ACC112 (cell line): ENCODE measurements around the gene A4GALT.
"Not testable (repeated sequence)": the region's sequence is repeated elsewhere in the genome, so short reads cannot be mapped to it uniquely, and the experiment has no call there.

ENCODE experiments used
- H2AFZ ChIP-seq: fragments of 200-600 bp; sonication (generic); one replicate; pipeline ENCODE4 v1.6.0; 2017; ENCODE audit warnings: antibody characterized with exemption, low read length; ENCODE audit not compliant: unreplicated experiment
- H3K27ac ChIP-seq: fragments of 200-600 bp; sonication (generic); 2 replicates; pipeline ENCODE4 v1.5.1; 2014; ENCODE audit warnings: low read depth, mild to moderate bottlenecking, antibody characterized with exemption, low read length, moderate library complexity
- H3K27me3 ChIP-seq: fragments of 200-600 bp; sonication (generic); 2 replicates; pipeline ENCODE4 v1.6.1; 2014; ENCODE audit warnings: mild to moderate bottlenecking, antibody characterized with exemption, low read length, moderate library complexity, mixed read lengths; ENCODE audit not compliant: insufficient read depth
- H3K36me3 ChIP-seq: fragments of 200-600 bp; sonication (generic); 2 replicates; pipeline ENCODE4 v1.6.1; 2016; ENCODE audit warnings: mild to moderate bottlenecking, antibody characterized with exemption, low read length, moderate library complexity, mixed read lengths; ENCODE audit not compliant: insufficient read depth
- H3K4me1 ChIP-seq: fragments of 200-600 bp; sonication (generic); one replicate; pipeline ENCODE4 v1.6.1; 2016; ENCODE audit warnings: low read length, mixed read lengths; ENCODE audit not compliant: insufficient read depth, unreplicated experiment, control insufficient read depth
- H3K4me3 ChIP-seq: fragments of 200-600 bp; sonication (generic); 2 replicates; pipeline ENCODE4 v1.5.1; 2014; ENCODE audit warnings: mild to moderate bottlenecking, low read depth, low read length
- H3K79me2 ChIP-seq: fragments of 200-600 bp; sonication (generic); one replicate; pipeline ENCODE4 v1.6.0; 2016; ENCODE audit warnings: low read length; ENCODE audit not compliant: control insufficient read depth, unreplicated experiment, insufficient read depth

Gene A4GALT

GRCh38 chr22:42742940-42743339 is 22.3 kb upstream of the A4GALT start:
- H3K79me2 ChIP-seq = no peaks in the 10 kb centered on the region
- H3K27ac ChIP-seq = peak overlapping the region; percentile 94
- no peaks in the 10 kb centered on the region for H3K36me3 ChIP-seq
- no peaks in the 10 kb centered on the region for H3K27me3 ChIP-seq
- H3K4me1 ChIP-seq = peaks cover 18% of the 10 kb centered on the region
- no peak overlapping the region for H2AFZ ChIP-seq
- no peak overlapping the region for H3K4me3 ChIP-seq

GRCh38 chr22:42740320-42740719 is 19.6 kb upstream of the A4GALT start:
- H3K79me2 ChIP-seq, H3K27me3 ChIP-seq, H3K36me3 ChIP-seq, H2AFZ ChIP-seq, H3K27ac ChIP-seq, H3K4me3 ChIP-seq: not testable (repeated sequence)
- H3K4me1 ChIP-seq = peaks cover 10% of the 10 kb centered on the region

- Histone ChIP-seq H3K36me3 (no peaks in the 10 kb centered on the region), H3K4me1 (no peaks in the 10 kb centered on the region), H2AFZ (no peak overlapping the region), H3K79me2 (no peaks in the 10 kb centered on the region), H3K4me3 (no peak overlapping the region), H3K27ac (no peak overlapping the region), H3K27me3 (no peaks in the 10 kb centered on the region)
These were observed 13.7 kb upstream of the A4GALT start for GRCh38 chr22:42734406-42734805.

GRCh38 chr22:42733394-42733793 is 12.7 kb upstream of the A4GALT start:
- H3K27ac ChIP-seq, H3K27me3 ChIP-seq, H2AFZ ChIP-seq, H3K36me3 ChIP-seq, H3K4me3 ChIP-seq, H3K79me2 ChIP-seq, H3K4me1 ChIP-seq: not testable (repeated sequence)

GRCh38 chr22:42732081-42732480 is 11.4 kb upstream of the A4GALT start:
- Histone ChIP-seq H3K27me3 (no peaks in the 10 kb centered on the region), H3K36me3 (no peaks in the 10 kb centered on the region), H2AFZ (no peak overlapping the region), H3K4me3 (no peak overlapping the region), H3K4me1 (peaks cover 4% of the 10 kb centered on the region), H3K79me2 (no peaks in the 10 kb centered on the region), H3K27ac (no peak overlapping the region)

GRCh38 chr22:42726811-42727210 is 6.1 kb upstream of the A4GALT start:
- H3K79me2 ChIP-seq = no peaks in the 10 kb centered on the region
- H3K36me3 ChIP-seq = no peaks in the 10 kb centered on the region
- H3K27me3 ChIP-seq = no peaks in the 10 kb centered on the region
- H3K27ac ChIP-seq = peak overlapping the region; percentile 67
- peaks cover 10% of the 10 kb centered on the region for H3K4me1 ChIP-seq
- no peak overlapping the region for H3K4me3 ChIP-seq
- H2AFZ ChIP-seq = no peak overlapping the region

- Histone ChIP-seq H3K4me1 (peaks cover 10% of the 10 kb centered on the region), H3K79me2 (no peaks in the 10 kb centered on the region), H3K36me3 (no peaks in the 10 kb centered on the region), H3K27ac (no peak overlapping the region), H3K4me3 (no peak overlapping the region), H3K27me3 (no peaks in the 10 kb centered on the region), H2AFZ (no peak overlapping the region)
These were observed 5.1 kb upstream of the A4GALT start for GRCh38 chr22:42725606-42726355.

GRCh38 chr22:42724062-42724461 is 3.4 kb upstream of the A4GALT start:
- peaks cover 11% of the 10 kb centered on the region for H3K4me1 ChIP-seq
- no peaks in the 10 kb centered on the region for H3K36me3 ChIP-seq
- H2AFZ ChIP-seq = no peak overlapping the region
- no peak overlapping the region for H3K4me3 ChIP-seq
- no peaks in the 10 kb centered on the region for H3K27me3 ChIP-seq
- H3K79me2 ChIP-seq = no peaks in the 10 kb centered on the region
- H3K27ac ChIP-seq = no peak overlapping the region

- Histone ChIP-seq H3K27me3 (no peaks in the 10 kb centered on the region), H3K4me1 (peaks cover 13% of the 10 kb centered on the region), H3K4me3 (peak overlapping the region; percentile 88), H3K27ac (no peak overlapping the region), H3K79me2 (peaks cover 6% of the 10 kb centered on the region), H2AFZ (peak overlapping the region; percentile 57), H3K36me3 (no peaks in the 10 kb centered on the region)
These were observed 370 bp upstream of the A4GALT start for GRCh38 chr22:42721045-42721434.

GRCh38 chr22:42719656-42720262 is 911 bp downstream of the A4GALT start:
- Histone ChIP-seq H3K36me3 (no peaks in the 10 kb centered on the region), H3K79me2 (peaks cover 6% of the 10 kb centered on the region), H3K4me1 (peaks cover 13% of the 10 kb centered on the region), H2AFZ (no peak overlapping the region), H3K4me3 (peak overlapping the region; percentile 88), H3K27ac (no peak overlapping the region), H3K27me3 (no peaks in the 10 kb centered on the region)

- H3K4me1 ChIP-seq = peaks cover 13% of the 10 kb centered on the region
- H2AFZ ChIP-seq = no peak overlapping the region
- H3K79me2 ChIP-seq = peaks cover 6% of the 10 kb centered on the region
- no peaks in the 10 kb centered on the region for H3K27me3 ChIP-seq
- no peak overlapping the region for H3K27ac ChIP-seq
- peak overlapping the region; percentile 88 for H3K4me3 ChIP-seq
- H3K36me3 ChIP-seq = no peaks in the 10 kb centered on the region
These were observed 1.5 kb downstream of the A4GALT start for GRCh38 chr22:42719133-42719532.
